NCI-H146 treated with DMSO at 0.1 percent for 48 hours (cell line): ENCODE data around the gene FSTL5.

ENCODE experiments used
- DNase-seq: peaks from one replicate; lab custom pipeline; 2025; ENCODE audit not compliant: unreplicated experiment; lab: John Stamatoyannopoulos, UW

The FSTL5 gene

DNA sequence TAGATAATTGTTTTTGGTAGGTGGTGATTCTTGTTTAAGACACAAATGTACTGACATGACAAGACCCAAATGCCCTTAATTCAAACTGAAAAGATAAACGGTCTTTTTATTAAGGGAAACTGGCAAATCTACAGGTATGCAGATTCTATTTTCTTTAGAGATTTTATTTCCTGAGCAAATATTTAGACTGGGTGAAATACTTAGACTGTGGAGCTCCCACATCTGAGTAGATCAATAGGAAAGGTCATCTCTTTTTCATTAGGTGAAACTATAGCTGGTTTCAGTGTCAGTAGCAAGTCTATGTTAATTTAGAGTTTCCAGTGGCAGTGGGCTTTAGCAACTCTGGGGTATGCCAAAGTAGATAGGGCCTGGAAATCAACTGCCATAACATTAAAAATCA is 446.7 kb downstream of the FSTL5 start:
- no peak for DNase-seq

DNA sequence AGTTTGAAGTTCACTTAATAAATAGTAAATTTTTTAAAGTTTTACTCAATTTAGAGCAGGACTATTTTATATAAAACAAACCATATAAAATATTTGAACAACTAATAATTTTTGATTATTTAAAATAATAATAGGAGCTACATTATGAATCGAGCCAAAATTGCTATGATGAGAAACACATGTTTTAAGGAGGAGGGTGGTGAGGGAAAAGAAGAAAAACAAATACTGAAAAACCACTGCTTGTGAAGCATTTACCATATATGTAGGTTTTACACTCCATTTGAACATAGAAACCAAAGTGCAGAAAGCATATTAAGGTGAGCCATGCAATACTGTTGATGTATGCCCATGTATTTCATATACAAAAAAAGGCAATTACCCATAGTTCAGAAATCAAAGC is 448.9 kb downstream of the FSTL5 start:
- no peak for DNase-seq

DNA sequence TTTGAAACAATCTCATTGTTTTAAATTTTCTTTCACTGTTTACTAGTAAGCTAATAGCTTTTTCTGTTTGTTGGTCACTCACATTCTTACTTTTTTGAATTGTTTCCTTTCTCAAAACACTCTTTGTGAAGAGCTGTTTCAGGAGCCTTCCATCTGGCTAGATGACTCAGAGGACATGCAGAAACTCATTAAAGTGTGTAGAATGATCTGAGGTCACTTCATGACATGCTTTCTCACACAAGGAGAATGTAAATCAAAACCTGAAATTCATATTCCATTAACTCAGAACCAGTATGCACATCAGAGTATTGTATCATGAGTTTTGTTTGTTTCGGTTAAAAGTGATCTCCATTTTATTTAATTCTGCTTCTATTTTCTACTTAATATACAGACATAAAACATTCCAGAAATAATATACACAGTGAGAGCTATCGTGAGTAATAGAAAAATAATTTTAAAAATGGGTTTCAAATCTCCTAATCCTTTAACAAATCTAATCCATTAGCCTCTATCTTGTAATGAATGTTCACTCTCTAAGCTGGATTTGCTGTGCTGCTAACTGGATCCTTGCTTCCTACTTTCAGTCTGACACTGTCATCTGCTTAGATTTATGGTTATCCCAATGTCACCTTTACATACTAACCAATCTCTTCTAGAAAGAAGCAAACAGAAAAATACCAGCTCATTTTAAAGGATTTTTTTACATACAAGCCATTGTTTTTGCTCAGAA is 449.6 kb downstream of the FSTL5 start:
- no peak for DNase-seq

DNA sequence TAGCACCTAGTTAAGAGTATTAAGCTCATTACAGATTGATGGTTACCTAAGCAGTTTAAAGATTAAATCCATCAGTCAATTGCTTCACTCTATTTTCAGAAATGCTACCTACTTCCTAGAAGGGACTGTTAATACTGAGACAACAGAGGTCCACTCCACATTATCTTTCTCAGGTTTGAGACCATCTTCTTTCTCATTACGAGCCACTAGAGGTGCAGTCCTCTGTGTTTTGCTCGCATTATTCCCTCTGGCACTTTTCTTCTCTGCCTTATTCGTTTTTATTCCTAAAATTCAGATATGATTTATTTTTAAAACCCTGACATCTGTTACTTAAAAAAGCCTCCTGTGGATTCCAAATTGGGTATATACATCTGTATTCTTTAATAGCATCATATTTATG is 459.1 kb downstream of the FSTL5 start:
- no peak for DNase-seq

DNA sequence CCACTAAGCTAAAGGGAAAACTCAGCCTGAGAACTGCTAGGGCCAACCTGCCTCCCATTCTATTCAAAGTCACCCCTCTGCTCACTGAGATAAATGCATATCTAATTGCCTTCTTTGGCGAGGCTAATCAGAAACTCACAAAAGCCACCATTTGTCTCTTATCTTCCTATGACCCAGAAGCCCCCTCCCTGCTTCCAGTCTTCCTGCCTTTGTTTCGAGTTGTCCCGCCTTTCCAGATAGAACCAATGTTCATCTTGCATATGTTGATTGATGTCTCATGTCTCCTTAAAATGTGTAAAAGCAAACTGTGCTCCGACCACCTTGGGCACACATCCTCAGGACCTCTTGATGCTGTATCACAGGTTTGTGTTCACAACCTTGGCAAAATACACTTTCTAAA is 459.8 kb downstream of the FSTL5 start:
- DNase-seq = no peak

DNA sequence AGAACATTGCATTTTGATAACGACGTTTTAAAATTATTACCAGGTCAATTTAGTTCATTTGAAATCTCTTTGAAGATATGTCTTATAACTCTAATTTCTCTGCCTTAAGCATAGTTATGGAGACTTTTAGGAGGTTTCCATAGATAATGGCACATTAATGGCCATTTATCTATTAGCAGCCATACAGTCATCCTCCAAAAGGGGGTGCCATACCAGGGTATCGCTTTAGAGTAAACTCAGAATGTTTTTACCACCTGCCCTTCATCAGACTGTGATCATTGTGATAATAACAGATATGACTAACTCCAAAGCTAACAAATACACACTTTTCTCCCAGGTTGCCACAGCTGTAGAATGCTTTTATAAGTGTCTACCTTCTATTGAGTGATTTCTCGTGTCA is 461.5 kb downstream of the FSTL5 start:
- no peak for DNase-seq

DNA sequence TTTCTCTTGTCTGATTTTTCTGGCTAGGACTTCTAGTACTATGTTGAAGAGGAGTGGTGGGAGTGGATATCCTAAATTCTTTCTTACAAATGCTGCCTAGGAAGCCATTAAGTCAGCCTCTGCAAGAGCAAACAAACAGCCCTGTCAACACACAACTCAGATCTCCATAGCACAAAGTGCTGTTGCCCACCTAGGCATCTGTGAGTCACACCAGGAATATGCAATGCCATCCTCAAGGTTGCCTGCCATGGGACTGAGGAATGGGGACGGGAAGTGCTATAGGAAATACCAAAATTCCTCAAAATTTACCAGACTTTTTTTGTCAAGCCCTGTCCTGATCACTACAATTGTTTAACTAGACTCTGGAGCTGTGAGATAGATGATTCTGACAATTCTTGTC is 466.9 kb downstream of the FSTL5 start:
- DNase-seq = no peak

DNA sequence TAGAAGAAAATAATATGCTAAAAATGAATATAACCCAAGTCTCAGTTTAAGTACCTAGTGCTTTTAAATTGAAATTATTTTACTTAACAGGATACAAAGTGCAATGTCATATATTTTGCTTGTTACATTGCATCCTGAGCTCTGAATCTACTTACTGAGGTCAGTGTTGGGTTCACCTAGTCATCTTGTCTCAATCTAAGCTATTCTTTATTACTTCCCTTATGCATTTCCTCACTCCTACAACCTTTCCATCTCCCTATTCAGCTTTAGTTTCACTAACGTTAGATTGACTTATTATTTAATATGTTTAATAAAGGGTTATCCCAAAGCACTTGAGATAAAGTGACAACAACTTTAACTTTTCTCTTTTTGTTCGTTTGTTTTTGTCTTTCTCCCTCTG is 483.7 kb downstream of the FSTL5 start:
- DNase-seq = no peak

DNA sequence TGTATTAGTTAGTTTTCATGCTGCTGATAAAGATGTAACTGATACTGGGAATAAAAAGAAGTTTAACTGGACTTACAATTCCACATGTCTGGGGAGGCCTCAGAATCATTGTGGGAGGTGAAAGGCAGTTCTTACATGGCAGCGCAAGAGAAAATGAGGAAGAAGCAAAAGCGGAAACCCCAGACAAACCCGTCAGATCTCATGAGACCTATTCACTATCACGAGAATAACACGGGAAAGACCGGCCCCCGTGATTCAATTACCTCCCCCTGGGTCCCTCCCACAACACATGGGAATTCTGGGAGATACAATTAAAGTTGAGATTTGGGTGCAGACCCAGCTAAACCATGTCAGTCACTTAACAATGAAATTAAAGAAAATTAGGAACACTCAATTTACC is 499.1 kb downstream of the FSTL5 start:
- DNase-seq = no peak

DNA sequence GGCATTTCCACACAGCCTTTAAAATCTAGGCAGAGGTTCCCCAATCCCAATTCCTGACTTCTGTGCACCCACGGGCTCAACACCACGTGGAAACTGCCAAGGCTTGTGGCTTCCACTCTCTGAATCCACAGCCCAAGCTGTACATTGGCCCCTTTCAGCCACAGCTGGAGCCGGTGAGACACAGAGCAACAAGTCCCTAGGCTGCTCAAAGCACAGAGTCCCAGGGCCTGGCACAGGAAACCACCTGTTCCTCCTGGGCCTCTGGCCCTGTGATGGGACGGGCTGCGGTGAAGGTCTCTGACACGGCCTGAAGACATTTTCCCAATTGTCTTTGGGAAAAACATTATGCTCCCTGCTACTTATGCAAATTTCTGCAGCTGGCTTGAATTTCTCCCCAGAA is 500.0 kb downstream of the FSTL5 start:
- DNase-seq = no peak

DNA sequence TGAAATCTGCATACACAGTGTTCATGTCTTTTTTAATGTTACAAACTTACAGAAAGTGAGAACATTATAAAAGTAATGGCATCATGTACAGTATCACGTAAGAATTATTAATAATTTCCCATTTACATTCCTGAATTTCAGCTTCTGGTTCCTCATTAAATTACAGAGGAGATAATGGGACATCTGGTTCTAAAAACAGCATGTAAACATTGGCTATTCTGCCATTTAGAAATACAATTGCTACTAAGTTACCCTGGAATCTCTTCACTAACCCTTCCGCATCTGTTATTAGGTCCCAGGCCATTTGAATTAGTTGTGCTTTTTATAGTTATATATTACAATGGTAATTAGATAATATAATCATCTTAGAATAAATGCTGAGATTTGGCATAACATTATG is 505.1 kb downstream of the FSTL5 start:
- no peak for DNase-seq

DNA sequence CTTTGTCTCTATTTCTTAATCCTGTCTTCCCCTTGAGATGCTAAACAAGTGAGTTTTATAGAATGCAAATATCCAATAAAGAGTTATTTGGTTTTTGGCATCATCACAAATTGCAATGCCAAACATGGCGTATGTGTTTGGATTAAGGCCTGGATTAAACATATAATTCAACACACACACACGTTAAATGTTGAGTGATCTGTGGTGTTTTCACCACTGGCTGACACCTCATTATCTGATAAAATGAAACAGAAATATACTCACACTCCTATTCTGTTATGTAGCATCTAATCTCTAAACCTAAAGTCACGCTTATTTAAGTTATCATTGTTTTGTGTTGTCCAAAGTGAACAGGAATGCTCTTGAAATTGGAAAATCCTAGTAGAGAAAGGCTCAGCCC is 506.2 kb downstream of the FSTL5 start:
- DNase-seq = no peak

DNA sequence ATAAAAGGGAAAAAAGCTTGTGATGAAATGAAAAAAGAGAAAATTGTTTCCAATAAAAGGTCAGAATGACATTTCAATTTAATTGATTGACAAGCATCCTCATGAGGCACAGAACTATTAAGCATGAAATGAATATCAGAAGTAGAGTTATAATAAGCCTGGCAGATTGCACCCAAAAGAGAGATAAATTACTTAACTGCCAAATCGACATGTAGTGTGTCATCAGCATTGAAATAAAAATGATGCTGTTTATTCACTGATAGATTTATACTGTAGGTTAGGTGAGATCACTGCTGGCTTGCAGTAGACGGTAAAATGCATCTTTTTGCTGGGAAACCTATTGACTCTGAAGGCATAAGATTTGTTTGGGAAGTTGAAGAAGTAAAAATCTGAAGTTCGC is 507.2 kb downstream of the FSTL5 start:
- no peak for DNase-seq

DNA sequence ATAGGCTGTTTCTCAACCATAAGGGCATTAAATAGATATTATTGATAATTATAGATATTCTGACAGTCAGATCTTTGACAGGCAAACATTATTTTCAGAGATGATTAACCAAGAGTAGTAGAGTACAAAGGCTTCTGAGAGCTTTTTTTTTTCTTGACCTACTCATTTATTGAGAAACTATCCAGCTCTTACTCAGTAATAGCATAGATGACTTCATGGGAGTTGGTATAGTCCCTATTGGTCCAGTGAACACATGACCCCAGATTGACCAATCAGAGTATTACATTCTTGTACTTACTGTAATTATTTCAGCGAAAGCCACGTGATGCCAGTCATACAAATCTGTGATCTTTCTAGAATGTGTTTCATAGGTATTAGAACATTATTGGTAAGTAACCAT is 508.7 kb downstream of the FSTL5 start:
- DNase-seq = no peak

DNA sequence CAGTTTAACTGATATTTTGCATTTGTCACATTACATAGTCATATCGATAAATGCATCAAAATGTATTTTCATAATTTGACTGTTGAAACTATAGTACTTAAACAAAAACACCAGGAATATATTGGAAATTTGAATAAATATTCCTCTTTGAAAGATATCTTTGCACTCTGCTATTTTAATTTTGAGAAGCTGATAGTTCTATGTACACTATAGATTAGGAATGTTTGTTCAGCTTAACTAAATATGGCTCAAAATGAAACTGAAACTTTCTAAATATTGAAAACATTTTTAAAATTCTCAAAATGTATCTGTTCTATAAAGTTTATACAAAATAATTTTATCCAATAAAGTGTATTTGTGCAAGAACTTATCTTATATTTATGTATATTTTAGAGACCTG is 510.1 kb downstream of the FSTL5 start:
- no peak for DNase-seq

DNA sequence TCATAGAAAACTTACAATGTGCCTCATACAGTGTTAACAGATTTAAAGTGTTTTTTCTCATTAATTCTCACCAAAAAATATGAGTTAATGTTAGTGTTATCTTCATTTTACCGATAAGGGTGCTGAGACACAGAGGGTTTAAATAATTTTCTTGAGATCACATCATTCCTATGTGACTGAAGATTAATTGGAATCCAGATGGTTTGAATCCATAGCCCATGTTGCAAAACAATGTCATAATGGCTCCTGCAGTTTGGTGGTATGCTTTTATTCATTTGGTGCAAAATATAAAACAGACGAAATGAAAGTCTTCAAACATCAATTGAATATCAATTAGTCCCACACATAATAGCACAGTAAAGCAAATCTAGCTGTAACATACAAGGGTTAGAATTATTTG is 512.2 kb downstream of the FSTL5 start:
- no peak for DNase-seq

DNA sequence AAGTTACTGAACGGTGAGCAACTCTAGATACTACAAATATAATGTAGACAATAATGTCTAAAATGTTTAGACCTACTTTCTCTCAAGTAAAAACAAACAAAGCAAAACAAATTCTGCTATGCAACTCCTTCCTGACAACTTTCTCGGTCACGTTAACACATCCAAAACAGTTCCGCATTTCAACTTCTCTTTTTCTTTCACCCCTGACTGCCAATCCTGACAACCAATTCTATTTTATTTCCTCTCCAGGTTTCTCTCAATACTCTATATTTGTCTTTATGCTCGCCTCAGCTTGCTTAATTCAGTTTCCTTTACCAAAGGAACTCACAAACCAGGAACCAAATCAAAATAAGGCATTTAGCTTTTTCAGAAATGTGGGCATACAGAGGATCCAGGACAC is 513.0 kb downstream of the FSTL5 start:
- no peak for DNase-seq

DNA sequence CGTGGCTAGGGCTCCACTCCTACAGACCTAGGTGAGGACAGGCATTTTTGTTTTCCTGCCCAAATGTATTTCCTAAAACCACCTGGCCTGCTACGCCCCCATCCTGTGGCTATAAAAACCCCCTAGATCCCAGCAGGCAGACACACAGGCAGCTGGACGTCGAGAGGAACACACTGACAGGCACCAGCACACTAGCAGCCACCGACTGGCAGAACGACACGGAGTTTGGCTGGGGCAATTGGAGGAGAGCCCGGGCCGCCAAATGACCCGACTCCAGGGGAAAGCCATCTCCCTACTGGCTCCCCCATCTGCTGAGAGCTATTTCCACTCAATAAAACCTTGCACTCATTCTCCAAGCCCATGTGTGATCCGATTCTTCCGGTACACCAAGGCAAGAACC is 516.0 kb downstream of the FSTL5 start:
- no peak for DNase-seq

DNA sequence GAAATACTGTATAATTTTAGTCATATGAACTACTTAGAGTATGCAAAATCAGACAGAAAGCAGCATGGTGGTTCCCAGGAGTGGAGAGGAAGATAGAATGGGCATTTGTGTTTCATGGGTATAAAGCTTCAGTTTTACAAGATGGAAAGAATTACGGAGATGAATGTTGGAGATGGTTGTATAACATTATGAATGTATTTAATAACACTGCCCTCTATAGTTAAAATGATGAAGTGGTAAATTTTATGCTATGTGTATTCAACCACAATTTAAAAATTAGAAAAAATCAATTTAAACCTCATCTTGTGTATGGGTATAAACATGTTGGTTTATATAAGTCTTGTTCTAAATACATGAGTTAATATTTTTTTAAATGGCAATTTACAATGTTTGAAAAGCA is 521.1 kb downstream of the FSTL5 start:
- no peak for DNase-seq

DNA sequence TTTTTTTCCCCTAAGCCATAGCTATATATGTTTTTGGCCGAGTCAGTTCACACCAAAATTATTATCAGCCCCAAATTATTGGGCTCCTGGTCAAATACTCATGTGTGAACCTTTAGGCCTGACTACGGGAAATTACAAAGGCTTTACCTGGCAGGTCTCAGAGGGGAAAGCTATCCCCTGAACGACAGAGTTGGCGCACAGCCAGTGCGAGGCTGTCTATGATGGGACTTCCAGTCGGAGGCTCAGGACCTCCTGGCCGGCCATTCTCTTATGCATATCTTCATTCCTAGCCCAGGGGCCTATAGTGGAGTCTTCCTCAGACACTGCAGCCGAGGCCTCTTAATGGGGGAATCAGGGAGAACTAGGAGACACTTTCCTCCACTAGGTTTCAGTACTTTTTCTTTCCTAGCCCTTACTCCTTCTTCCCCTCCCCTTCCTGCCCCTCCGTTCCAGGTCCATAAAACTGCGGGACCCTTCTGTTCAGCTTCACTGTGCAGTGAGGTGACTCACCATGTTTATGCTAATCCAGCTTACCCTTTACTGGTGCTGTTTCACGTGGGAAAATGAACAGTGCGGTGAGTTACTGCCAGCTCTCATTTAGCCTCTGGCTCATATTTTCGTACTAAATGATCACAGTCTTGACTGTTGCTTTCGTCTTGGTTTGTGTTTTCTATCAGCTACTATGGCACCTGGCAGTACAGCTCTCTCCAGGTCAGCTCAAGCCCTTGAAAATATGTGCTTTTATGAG is 533.9 kb downstream of the FSTL5 start:
- DNase-seq = no peak

DNA sequence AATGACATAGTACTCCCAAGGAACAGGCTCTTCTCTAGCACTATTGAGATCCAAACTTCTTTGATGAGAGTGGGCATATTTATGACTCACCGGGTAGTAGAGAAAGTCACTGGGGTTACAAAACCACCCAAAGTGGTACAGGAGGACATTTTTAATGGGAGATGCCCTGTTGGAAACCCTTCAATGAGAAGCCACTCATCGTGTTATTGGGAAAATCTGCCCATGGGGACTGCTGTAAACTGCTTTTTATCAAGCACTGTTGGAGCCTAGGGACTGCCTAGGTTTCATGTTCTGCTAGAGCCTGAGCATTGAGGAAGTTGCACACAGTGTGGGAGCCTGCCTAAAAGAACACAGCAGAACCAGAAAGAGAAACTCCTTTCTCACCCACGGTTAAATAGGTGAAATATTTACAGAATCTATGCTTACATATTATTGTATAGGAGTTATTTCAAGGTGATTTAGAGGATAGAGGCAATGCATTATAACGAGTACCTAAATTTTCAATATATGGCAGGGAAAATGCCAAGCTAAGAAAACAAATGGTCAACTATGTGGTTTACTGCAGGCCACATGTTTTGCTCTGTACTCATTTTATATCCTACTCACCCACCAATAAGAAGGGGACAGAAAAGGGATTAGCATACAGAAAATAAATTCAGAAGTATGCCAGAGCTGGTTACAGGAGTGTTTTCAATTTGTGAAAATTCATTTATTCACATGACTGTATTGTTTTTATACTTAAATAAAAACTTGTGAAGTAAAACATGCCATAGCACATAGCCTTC is 559.1 kb downstream of the FSTL5 start:
- DNase-seq = no peak

DNA sequence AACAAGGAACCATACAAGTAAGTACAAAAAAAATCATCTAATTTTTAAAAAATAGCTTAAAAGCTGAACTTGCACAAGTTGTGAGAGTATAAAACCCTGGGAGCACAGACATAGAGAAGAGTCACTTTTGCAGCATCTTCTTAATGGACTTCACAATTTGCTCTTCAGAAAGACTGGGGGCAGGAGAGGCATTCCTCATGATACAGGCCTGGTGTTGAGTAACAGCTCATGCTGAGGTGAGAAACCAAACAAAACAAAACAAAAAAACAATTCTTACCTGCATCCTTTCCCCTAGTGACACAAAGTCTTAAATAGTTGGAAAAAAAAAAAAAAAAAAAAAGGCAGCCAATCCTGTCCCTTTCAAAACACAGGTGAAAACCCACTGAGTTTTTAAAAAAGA is 562.8 kb downstream of the FSTL5 start:
- no peak for DNase-seq
